Epithelial cell of proximal tubule (primary cell): ENCODE results near the gene DBT. TPM values are rescaled to one million over a fixed set of nuclear protein-coding genes. Genes with fewer than 3 reads are reported as not detected.

Experiments used
- DNase-seq: peaks from one replicate; pipeline ENCODE4 v3.0.0-alpha.2; 2011; ENCODE audit warnings: low read depth
- H3K4me3 ChIP-seq: 2 replicates; pipeline ENCODE4 v1.5.1; 2011; ENCODE audit warnings: low read depth, mild to moderate bottlenecking, low read length
- total RNA-seq: library from RNA; depleted of rRNA; stranded (reverse); fragments of >200 nt; gene quantifications from 2 replicates; pipeline ENCODE4 v1.2.3, GENCODE V29; 2015
- TF ChIP-seq, protein P1 (sequence below): conservative IDR thresholded peaks from 2 replicates; pipeline ENCODE4 v1.5.1; 2012; ENCODE audit warnings: low read depth, mild to moderate bottlenecking, low read length

The DBT gene
- total RNA-seq, 1 donor from 2014 or later, result 3.6 TPM

- no peak overlapping the region for H3K4me3 ChIP-seq
- DNase-seq, result no peak
- TF ChIP-seq, protein P1, sequence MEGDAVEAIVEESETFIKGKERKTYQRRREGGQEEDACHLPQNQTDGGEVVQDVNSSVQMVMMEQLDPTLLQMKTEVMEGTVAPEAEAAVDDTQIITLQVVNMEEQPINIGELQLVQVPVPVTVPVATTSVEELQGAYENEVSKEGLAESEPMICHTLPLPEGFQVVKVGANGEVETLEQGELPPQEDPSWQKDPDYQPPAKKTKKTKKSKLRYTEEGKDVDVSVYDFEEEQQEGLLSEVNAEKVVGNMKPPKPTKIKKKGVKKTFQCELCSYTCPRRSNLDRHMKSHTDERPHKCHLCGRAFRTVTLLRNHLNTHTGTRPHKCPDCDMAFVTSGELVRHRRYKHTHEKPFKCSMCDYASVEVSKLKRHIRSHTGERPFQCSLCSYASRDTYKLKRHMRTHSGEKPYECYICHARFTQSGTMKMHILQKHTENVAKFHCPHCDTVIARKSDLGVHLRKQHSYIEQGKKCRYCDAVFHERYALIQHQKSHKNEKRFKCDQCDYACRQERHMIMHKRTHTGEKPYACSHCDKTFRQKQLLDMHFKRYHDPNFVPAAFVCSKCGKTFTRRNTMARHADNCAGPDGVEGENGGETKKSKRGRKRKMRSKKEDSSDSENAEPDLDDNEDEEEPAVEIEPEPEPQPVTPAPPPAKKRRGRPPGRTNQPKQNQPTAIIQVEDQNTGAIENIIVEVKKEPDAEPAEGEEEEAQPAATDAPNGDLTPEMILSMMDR, result no peak
Observed at GRCh38 chr1:100250807-100251206, 1.2 kb upstream of the DBT start.

DNA sequence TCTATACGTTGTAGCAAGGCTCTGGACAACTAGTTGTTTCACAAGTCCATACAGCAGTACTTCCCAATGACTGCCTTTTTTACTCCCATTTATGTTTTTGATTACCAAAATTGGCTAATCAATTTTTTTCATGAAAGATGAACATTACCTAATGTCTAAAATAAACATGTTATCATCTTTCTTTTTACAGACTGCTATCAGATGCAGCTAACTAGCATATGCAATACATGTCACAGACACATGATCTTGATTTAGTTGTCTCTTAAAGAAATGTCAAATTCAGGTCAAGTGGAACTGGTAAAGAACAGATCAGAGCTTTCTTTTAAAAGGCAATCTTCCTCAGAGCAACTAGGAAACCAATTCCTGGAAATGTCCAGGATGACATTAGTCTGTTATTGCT, 630 bp upstream of the DBT start:
- TF ChIP-seq, protein P1, result no peak
- peak overlapping the region; percentile 87 for H3K4me3 ChIP-seq
- DNase-seq, result no peak

DNA sequence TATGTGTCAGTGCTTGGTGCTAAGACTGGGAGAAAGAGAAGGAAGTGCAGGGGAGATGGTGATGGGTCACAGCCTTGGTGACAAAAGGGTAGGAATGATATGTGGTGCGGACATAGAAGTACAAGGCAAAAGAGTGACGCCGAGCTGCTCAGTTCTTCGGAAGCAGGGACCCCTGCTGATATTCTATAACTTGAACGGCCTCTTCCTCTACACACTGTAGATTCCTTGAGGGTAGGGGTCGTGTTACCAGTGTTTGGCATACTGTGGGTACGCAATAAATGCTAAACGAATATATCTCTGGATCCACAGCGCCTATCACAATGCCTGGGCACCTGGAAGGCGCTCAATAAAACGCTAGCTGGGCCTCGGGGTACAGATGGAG, 488 bp downstream of the DBT start:
- no peak for DNase-seq
- peak overlapping the region; percentile 87 for H3K4me3 ChIP-seq
- TF ChIP-seq, protein P1, result no peak

DNA sequence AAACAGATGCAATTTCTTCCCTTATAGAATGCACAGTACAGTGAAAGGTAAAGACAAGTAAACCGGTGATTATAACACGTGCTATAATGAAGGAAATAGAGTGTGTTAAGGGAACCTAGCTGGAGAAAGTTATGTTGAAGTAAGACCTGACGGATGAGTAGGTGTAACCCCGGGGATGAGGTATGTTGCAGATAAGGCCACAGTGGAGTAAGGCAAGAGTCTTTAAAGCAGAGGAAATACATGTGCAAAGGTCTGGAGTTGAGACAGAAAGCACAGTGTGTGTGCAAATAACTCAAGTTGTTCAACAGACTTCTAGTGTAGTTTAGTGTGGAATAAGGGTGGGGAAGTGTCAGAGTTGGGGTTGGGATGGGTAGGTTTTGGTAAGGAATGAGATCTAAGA, 2.9 kb downstream of the DBT start:
- no peak overlapping the region for H3K4me3 ChIP-seq
- TF ChIP-seq, protein P1, result no peak
- DNase-seq, result no peak

GRCh38 chr1:100240631-100241030, 9.0 kb downstream of the DBT start:
- no peak for DNase-seq
- H3K4me3 ChIP-seq, result no peak overlapping the region
- TF ChIP-seq, protein P1, result no peak

DNA sequence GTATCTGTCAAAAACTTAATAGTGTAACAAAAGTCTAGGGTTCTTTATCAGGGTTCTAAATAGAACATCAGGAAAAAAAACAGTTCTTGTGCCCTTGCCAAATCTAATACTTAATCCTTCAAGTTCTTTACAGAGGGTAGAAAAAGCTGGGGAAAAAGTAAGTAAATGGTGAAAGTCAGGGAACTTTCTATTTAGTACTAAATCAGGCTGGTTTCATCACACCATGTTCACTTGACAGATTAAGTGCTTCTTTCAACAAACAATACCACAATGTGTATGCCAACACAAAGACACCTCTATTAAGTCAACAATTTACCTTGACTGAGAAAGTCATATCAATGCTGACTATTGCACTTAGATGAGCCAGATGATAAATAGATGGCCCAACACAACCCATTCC, 9.7 kb downstream of the DBT start:
- H3K4me3 ChIP-seq, result no peak overlapping the region
- no peak for DNase-seq
- TF ChIP-seq, protein P1, result no peak

DNA sequence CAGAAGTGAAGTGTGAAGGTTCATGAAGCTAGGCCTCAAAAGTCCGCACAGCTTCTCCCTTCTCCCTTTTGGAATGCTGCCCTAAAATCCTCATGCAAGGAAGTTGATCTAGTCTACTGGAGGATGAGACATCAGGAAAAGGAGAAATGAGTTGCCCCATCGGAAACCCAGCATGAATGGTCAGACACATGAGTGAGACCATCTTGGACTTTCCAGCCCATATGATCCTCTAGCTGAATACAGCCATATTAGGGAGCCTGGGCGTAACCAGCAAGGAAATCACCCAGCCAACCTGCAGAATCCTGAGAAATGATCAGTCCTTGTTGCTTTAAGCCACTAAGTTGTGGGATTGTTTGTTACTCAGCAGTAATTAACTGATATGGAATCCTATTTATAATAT, 12.5 kb downstream of the DBT start:
- no peak for DNase-seq
- TF ChIP-seq, protein P1, result no peak
- no peak overlapping the region for H3K4me3 ChIP-seq
